Endothelial cell of umbilical vein (primary cell): ENCODE results near the gene CNPY3.

Source experiments
- CTCF ChIP-seq, 2 donors: IDR thresholded peaks; 1 replicate in 1 of 2; 2 replicates in 1 of 2; pipeline ENCODE4 v1.5.1; 2011; ENCODE audit warnings: low read length in 2 of 2, mild to moderate bottlenecking in 2 of 2, moderate library complexity in 2 of 2, control low read depth in 1 of 2, inconsistent platforms in 1 of 2, low read depth in 1 of 2; ENCODE audit not compliant: insufficient read depth in 1 of 2; ENCODE audit errors: extremely low read depth in 1 of 2
- EZH2 ChIP-seq: IDR thresholded peaks from 2 replicates; pipeline ENCODE4 v1.6.1; 2012; ENCODE audit warnings: borderline replicate concordance, low read depth, mild to moderate bottlenecking, moderate library complexity, low read length, inconsistent platforms; ENCODE audit not compliant: severe bottlenecking
- GATA2 ChIP-seq: IDR thresholded peaks from 2 replicates; pipeline ENCODE4 v1.7.0; 2011; ENCODE audit warnings: low read depth, mild to moderate bottlenecking, moderate library complexity, mixed read lengths, low read length; ENCODE audit not compliant: insufficient read length, insufficient read depth
- JUN ChIP-seq: IDR thresholded peaks from 2 replicates; pipeline ENCODE4 v1.6.1; 2011; ENCODE audit warnings: borderline replicate concordance, low read depth; ENCODE audit not compliant: insufficient read length, insufficient read depth
- MYC ChIP-seq: IDR thresholded peaks from one replicate; pipeline ENCODE4 v1.6.1; 2011; ENCODE audit warnings: mild to moderate bottlenecking, low read depth, low read length
- POLR2A ChIP-seq: IDR thresholded peaks from 2 replicates; pipeline ENCODE4 v1.6.1; 2012; ENCODE audit warnings: low read depth, mild to moderate bottlenecking, control low read depth, low read length
- POLR2AphosphoS5 ChIP-seq: IDR thresholded peaks from 2 replicates; pipeline ENCODE4 v1.6.1; 2012; ENCODE audit warnings: low read depth, mild to moderate bottlenecking, control low read depth, low read length, moderate library complexity; ENCODE audit not compliant: insufficient read depth

- TF ChIP-seq CTCF (IDR thresholded peaks at IDR 0.05; ENCODE audit: extremely low read depth in 1 of 2, insufficient read depth in 1 of 2, low read depth in 1 of 2, low read length in 2 of 2) (no peak), EZH2 (no peak), GATA2 (no peak), POLR2A (no peak), POLR2AphosphoS5 (no peak), MYC (no peak), JUN (no peak)
These were observed 32.8 kb downstream of the CNPY3 start for GRCh38 chr6:42962096-42962495.
